SK-N-SH treated with all-trans-retinoic acid at 6 μM for 48 hours (cell line): ENCODE data around the gene PEX16.

Source experiments
- ARNTL ChIP-seq: fragments of 450-650 bp; formaldehyde crosslinking; IDR thresholded peaks from 2 replicates; pipeline ENCODE4 v1.5.0; 2020; ENCODE audit warnings: low read depth, mild to moderate bottlenecking, moderate library complexity, borderline replicate concordance
- BACH2 ChIP-seq: fragments of 250-450 bp; sonication (Bioruptor Pico); IDR thresholded peaks from 2 replicates; pipeline ENCODE4 v1.9.0; 2021; ENCODE audit warnings: mild to moderate bottlenecking, borderline replicate concordance
- CSDC2 ChIP-seq: fragments of 250-450 bp; sonication (Bioruptor Pico); IDR thresholded peaks from 2 replicates; pipeline ENCODE4 v1.5.0; 2020; ENCODE audit warnings: mild to moderate bottlenecking, moderate library complexity
- GLIS3 ChIP-seq: fragments of 250-450 bp; sonication (Bioruptor Pico); IDR thresholded peaks from 2 replicates; pipeline ENCODE4 v1.5.0; 2020; ENCODE audit warnings: mild to moderate bottlenecking, moderate library complexity
- ISL1 ChIP-seq: fragments of 250-450 bp; sonication (Bioruptor Pico); IDR thresholded peaks from 2 replicates; pipeline ENCODE4 v2.1.2; 2022; ENCODE audit warnings: mild to moderate bottlenecking, moderate library complexity
- PPARA ChIP-seq: fragments of 250-450 bp; sonication (Bioruptor Pico); IDR thresholded peaks from 2 replicates; pipeline ENCODE4 v1.5.0; 2020; ENCODE audit warnings: mild to moderate bottlenecking, borderline replicate concordance
- RARB ChIP-seq: fragments of 250-450 bp; sonication (Bioruptor Pico); IDR thresholded peaks from 2 replicates; pipeline ENCODE4 v1.8.0; 2021; ENCODE audit warnings: mild to moderate bottlenecking, moderate library complexity
- ZFP3 ChIP-seq: fragments of 250-450 bp; sonication (Bioruptor Pico); IDR thresholded peaks from 2 replicates; pipeline ENCODE4 v1.5.0; 2020; ENCODE audit warnings: mild to moderate bottlenecking, moderate library complexity
- ZFP30 ChIP-seq: fragments of 450-650 bp; formaldehyde crosslinking; IDR thresholded peaks from 2 replicates; pipeline ENCODE4 v1.5.0; 2022; ENCODE audit warnings: mild to moderate bottlenecking, moderate library complexity
- ZNF565 ChIP-seq: fragments of 450-650 bp; formaldehyde crosslinking; conservative IDR thresholded peaks from 2 replicates; pipeline ENCODE4 v1.5.0; 2020; ENCODE audit warnings: low read depth, mild to moderate bottlenecking, moderate library complexity
- ZNF8 ChIP-seq: fragments of 450-650 bp; formaldehyde crosslinking; IDR thresholded peaks from 2 replicates; pipeline ENCODE4 v1.5.0; 2020; ENCODE audit warnings: mild to moderate bottlenecking, moderate library complexity
- TF ChIP-seq, protein P1 (sequence below): fragments of 250-450 bp; sonication (Bioruptor Pico); IDR thresholded peaks from 2 replicates; pipeline ENCODE4 v1.8.0; 2020; ENCODE audit warnings: mild to moderate bottlenecking, moderate library complexity, borderline replicate concordance
- TF ChIP-seq, protein P2 (sequence below): fragments of 250-450 bp; sonication (Bioruptor Pico); IDR thresholded peaks from 2 replicates; pipeline ENCODE4 v1.5.0; 2020; ENCODE audit warnings: mild to moderate bottlenecking, moderate library complexity
- TF ChIP-seq, protein P3 (sequence below): fragments of 250-450 bp; sonication (Bioruptor Pico); IDR thresholded peaks from 2 replicates; pipeline ENCODE4 v1.5.1; 2021; ENCODE audit warnings: mild to moderate bottlenecking, moderate library complexity

DNA sequence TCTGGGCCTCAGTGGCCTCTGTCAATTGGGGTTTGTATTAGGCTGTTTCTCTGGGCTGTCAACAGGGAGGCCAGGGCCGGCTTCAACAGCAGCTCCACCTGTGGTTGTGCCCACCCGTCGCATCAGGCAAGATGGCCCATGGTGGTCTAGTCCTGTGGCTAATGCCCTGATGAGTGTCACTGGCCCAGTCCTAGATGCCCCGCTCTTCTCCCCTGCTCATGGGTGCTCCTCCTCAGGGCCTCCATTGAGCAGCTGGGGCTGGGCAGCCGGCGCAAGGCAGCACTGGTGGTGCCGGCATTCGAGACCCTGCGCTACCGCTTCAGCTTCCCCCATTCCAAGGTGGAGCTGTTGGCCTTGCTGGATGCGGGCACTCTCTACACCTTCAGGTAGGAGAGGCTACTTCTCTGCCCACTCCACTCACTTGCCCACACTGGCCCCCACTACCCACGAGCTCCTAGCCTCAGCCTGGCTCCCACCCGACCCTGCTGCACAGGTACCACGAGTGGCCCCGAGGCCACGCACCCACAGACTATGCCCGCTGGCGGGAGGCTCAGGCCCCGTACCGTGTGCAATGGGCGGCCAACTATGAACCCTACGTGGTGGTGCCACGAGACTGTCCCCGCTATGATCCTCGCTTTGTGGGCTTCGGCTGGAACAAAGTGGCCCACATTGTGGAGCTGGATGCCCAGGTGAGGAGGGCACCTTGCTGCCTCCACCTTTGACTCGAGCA is 10.2 kb upstream of the PEX16 start:
- no peak for TF ChIP-seq ZNF565 (CRISPR knock-in tag)
- TF ChIP-seq ISL1, result no peak
- TF ChIP-seq ARNTL (CRISPR knock-in tag), result no peak
- TF ChIP-seq GLIS3 (CRISPR knock-in tag), result no peak
- no peak for TF ChIP-seq ZNF8 (CRISPR knock-in tag)
- TF ChIP-seq PPARA (CRISPR knock-in tag), result no peak
- no peak for TF ChIP-seq ZFP3 (CRISPR knock-in tag)
- no peak for TF ChIP-seq RARB (CRISPR knock-in tag)
- TF ChIP-seq, protein P1, sequence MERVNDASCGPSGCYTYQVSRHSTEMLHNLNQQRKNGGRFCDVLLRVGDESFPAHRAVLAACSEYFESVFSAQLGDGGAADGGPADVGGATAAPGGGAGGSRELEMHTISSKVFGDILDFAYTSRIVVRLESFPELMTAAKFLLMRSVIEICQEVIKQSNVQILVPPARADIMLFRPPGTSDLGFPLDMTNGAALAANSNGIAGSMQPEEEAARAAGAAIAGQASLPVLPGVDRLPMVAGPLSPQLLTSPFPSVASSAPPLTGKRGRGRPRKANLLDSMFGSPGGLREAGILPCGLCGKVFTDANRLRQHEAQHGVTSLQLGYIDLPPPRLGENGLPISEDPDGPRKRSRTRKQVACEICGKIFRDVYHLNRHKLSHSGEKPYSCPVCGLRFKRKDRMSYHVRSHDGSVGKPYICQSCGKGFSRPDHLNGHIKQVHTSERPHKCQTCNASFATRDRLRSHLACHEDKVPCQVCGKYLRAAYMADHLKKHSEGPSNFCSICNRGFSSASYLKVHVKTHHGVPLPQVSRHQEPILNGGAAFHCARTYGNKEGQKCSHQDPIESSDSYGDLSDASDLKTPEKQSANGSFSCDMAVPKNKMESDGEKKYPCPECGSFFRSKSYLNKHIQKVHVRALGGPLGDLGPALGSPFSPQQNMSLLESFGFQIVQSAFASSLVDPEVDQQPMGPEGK (CRISPR knock-in tag), result no peak
- no peak for TF ChIP-seq CSDC2 (CRISPR knock-in tag)
- no peak for TF ChIP-seq BACH2 (CRISPR knock-in tag)
- TF ChIP-seq ZFP30 (CRISPR knock-in tag), result no peak
- TF ChIP-seq, protein P2, sequence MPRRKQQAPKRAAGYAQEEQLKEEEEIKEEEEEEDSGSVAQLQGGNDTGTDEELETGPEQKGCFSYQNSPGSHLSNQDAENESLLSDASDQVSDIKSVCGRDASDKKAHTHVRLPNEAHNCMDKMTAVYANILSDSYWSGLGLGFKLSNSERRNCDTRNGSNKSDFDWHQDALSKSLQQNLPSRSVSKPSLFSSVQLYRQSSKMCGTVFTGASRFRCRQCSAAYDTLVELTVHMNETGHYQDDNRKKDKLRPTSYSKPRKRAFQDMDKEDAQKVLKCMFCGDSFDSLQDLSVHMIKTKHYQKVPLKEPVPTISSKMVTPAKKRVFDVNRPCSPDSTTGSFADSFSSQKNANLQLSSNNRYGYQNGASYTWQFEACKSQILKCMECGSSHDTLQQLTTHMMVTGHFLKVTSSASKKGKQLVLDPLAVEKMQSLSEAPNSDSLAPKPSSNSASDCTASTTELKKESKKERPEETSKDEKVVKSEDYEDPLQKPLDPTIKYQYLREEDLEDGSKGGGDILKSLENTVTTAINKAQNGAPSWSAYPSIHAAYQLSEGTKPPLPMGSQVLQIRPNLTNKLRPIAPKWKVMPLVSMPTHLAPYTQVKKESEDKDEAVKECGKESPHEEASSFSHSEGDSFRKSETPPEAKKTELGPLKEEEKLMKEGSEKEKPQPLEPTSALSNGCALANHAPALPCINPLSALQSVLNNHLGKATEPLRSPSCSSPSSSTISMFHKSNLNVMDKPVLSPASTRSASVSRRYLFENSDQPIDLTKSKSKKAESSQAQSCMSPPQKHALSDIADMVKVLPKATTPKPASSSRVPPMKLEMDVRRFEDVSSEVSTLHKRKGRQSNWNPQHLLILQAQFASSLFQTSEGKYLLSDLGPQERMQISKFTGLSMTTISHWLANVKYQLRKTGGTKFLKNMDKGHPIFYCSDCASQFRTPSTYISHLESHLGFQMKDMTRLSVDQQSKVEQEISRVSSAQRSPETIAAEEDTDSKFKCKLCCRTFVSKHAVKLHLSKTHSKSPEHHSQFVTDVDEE (CRISPR knock-in tag), result no peak
- TF ChIP-seq, protein P3, sequence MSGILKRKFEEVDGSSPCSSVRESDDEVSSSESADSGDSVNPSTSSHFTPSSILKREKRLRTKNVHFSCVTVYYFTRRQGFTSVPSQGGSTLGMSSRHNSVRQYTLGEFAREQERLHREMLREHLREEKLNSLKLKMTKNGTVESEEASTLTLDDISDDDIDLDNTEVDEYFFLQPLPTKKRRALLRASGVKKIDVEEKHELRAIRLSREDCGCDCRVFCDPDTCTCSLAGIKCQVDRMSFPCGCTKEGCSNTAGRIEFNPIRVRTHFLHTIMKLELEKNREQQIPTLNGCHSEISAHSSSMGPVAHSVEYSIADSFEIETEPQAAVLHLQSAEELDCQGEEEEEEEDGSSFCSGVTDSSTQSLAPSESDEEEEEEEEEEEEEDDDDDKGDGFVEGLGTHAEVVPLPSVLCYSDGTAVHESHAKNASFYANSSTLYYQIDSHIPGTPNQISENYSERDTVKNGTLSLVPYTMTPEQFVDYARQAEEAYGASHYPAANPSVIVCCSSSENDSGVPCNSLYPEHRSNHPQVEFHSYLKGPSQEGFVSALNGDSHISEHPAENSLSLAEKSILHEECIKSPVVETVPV (CRISPR knock-in tag), result no peak
